Thyroid gland (tissue), 4 donors: ENCODE results near the gene CRY2.

Source experiments
- POLR2A ChIP-seq, 2 donors: fragments of 450-650 bp; IDR thresholded peaks; one replicate each; pipeline ENCODE4 v1.6.1; 2017; ENCODE audit warnings: antibody characterized with exemption in 2 of 2, mild to moderate bottlenecking in 2 of 2, moderate library complexity in 1 of 2
- TF ChIP-seq, protein P1 (sequence below), 6 experiments: fragments of 200-600 bp in 3 of 6; fragments of 450-650 bp in 3 of 6; sonication (generic) in 3 of 6; IDR thresholded peaks; one replicate each; pipeline ENCODE4 v1.5.1; 2016 to 2019; ENCODE audit warnings: antibody characterized with exemption in 6 of 6, mild to moderate bottlenecking in 2 of 6, inconsistent platforms in 1 of 6, moderate library complexity in 1 of 6

DNA sequence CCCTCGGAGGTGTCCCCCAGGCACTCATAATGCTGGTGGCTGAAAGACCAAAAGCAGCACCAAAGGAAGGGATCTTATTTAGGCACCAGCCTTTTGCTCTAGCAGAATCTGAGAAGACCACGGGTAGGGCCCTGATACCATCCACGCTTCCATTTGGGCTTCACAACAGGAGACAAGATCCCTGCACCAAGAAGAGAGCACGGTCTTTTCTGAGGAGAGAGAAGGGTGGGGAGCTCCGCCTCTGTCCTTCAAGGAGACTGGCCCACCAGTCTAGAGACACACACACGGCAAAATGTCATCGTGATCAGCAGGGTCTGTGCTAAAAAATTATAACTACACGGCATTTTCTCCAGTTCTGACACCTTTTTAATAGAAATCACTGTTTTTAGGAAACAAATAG is 84.9 kb downstream of the CRY2 start:
- TF ChIP-seq, protein P1, sequence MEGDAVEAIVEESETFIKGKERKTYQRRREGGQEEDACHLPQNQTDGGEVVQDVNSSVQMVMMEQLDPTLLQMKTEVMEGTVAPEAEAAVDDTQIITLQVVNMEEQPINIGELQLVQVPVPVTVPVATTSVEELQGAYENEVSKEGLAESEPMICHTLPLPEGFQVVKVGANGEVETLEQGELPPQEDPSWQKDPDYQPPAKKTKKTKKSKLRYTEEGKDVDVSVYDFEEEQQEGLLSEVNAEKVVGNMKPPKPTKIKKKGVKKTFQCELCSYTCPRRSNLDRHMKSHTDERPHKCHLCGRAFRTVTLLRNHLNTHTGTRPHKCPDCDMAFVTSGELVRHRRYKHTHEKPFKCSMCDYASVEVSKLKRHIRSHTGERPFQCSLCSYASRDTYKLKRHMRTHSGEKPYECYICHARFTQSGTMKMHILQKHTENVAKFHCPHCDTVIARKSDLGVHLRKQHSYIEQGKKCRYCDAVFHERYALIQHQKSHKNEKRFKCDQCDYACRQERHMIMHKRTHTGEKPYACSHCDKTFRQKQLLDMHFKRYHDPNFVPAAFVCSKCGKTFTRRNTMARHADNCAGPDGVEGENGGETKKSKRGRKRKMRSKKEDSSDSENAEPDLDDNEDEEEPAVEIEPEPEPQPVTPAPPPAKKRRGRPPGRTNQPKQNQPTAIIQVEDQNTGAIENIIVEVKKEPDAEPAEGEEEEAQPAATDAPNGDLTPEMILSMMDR (IDR thresholded peaks at IDR 0.05): no peak
- TF ChIP-seq POLR2A (IDR thresholded peaks at IDR 0.05): no peak
